Skeletal muscle tissue (tissue), 4 donors: ENCODE measurements around the gene COL28A1. TPM values are rescaled to one million over a fixed set of nuclear protein-coding genes. Genes with fewer than 3 reads are reported as not detected.
"Not testable (repeated sequence)": the region's sequence is repeated elsewhere in the genome, so short reads cannot be mapped to it uniquely, and the experiment has no call there.

Source experiments
- H3K27ac ChIP-seq: one replicate; pipeline ENCODE4 v1.7.0; 2013; ENCODE audit warnings: mild to moderate bottlenecking, low read depth, low read length, inconsistent platforms
- H3K27me3 ChIP-seq, 3 donors: one replicate each; pipeline ENCODE4 v1.7.0; 2013; ENCODE audit warnings: low read length in 3 of 3; ENCODE audit not compliant: control insufficient read depth in 3 of 3, insufficient read depth in 3 of 3
- H3K36me3 ChIP-seq, 3 donors: one replicate each; pipeline ENCODE4 v1.7.0; 2013; ENCODE audit warnings: low read length in 3 of 3; ENCODE audit not compliant: control insufficient read depth in 3 of 3, insufficient read depth in 3 of 3
- H3K4me1 ChIP-seq, 3 donors: one replicate each; pipeline ENCODE4 v1.7.0; 2013; ENCODE audit warnings: low read length in 3 of 3, mild to moderate bottlenecking in 3 of 3; ENCODE audit not compliant: control insufficient read depth in 3 of 3, insufficient read depth in 3 of 3
- H3K4me3 ChIP-seq, 3 donors: one replicate each; pipeline ENCODE4 v1.7.0; 2013; ENCODE audit warnings: low read length in 3 of 3
- H3K9ac ChIP-seq, 3 donors: one replicate each; pipeline ENCODE4 v1.7.0; 2013; ENCODE audit warnings: low read length in 3 of 3, mild to moderate bottlenecking in 3 of 3, moderate library complexity in 2 of 3, low read depth in 1 of 3
- H3K9me3 ChIP-seq, 3 donors: one replicate each; pipeline ENCODE4 v1.7.0; 2013; ENCODE audit warnings: low read length in 3 of 3; ENCODE audit not compliant: control insufficient read depth in 3 of 3
- total RNA-seq: library from RNA; depleted of rRNA; stranded (reverse); fragments of >200 nt; gene quantifications from one replicate; pipeline ENCODE4 v1.2.3, GENCODE V29; 2014
- donor health status: Osteomylitis.

Gene COL28A1
- total RNA-seq, 1 donor from 2014 or later: 2.1 TPM

DNA sequence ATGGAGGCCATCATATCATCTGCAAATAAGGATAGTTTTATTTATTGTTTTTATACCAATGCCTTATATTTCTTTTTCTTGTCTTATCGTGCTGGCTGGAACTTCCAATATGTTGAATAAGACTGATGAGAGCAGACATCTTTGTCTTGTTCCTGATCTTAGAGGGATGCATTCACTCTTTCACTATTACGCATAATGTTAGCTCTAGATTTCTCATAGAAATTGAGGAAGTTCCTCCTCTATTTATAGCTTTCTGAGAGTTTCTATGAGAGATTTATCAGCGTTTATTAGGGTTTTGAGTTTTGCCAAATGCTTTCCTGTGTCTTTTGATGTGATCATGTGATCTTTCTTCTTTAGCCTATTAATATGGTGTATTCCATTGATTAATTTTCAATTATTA is 49.3 kb downstream of the COL28A1 start:
- no peaks in the 10 kb centered on the region for H3K27me3 ChIP-seq
- H3K4me1 ChIP-seq: no peaks in the 10 kb centered on the region
- H3K9ac ChIP-seq: no peak overlapping the region
- no peak overlapping the region for H3K4me3 ChIP-seq
- H3K9me3 ChIP-seq: peaks cover 2 to 6% (median 3%) of the 10 kb centered on the region in 3 donors
- peaks cover 3 to 10% (median 4%) of the 10 kb centered on the region in 3 donors for H3K36me3 ChIP-seq
- H3K27ac ChIP-seq: no peak overlapping the region

DNA sequence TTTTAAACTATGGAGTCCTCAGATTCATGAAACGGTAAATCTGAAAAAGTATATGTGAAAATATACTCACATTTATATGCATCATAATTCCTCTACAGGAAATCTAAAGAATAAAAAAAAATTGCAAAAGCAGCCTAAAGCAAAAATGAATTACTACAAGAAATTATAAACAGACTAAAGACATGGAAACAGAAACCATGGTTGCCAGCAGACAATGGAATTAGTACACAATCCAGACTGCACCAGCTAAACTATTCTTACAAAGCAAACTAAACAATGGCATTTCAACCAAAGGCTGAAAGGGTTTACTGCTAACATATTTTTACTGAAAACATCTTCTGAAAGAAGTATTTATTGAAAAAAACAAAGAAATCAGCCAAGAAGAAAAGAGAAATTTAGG is 51.6 kb downstream of the COL28A1 start:
- Histone ChIP-seq H3K4me3 (no peak overlapping the region), H3K27ac (no peak overlapping the region), H3K9ac (no peak overlapping the region), H3K27me3 (no peaks in the 10 kb centered on the region), H3K36me3 (peaks cover 3 to 10% (median 4%) of the 10 kb centered on the region in 3 donors), H3K4me1 (no peaks in the 10 kb centered on the region), H3K9me3 (peaks cover 2 to 6% (median 3%) of the 10 kb centered on the region in 3 donors)

DNA sequence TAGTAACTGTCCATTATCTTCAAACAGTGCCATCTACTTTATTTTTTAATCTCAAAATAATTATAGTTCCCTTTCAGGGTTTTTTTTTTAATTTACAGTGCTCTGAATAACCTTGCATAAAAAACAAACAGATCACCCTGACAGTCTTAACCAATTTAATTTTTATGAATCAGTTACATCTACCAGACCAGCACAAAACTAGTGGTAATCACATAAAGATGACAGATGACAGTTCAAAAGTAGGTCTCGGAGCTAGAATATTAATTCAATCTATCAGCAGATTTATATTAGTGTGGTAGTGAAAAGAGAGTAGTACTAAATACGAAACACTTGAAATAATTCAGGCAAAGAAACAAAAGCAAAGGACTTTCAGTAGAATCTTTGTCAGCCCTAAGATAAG is 53.9 kb downstream of the COL28A1 start:
- H3K36me3 ChIP-seq: no peaks in the 10 kb centered on the region

DNA sequence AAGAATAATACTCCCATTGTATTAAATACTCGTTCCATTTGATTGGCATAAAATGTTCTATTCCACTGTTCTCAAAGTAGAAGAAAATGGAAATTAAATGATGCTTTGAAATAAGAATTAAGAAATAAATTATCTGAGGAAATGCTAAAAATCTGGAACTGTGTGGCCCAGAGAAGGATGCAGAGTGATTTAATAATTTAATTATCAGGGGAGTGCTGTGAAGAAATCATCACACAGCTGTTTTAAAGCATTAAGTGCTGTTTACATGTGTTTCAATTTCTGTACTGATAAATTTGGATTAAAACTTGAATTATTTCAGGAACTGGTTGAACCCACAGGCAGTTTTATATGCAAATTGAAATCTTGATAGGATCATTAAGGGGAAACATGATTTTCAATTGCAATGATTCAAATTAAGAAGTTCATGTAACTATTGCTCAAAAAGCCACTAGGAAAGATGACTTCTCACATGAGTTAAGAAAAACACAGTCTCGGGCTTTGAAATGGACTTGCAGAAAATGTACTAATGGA is 56.3 kb downstream of the COL28A1 start:
- H3K9me3 ChIP-seq: no peaks in the 10 kb centered on the region
- peaks cover 0 to 2% (median 0%) of the 10 kb centered on the region in 3 donors for H3K36me3 ChIP-seq
- H3K4me3 ChIP-seq: no peak overlapping the region
- H3K27ac ChIP-seq: no peak overlapping the region
- no peak overlapping the region for H3K9ac ChIP-seq
- H3K4me1 ChIP-seq: no peaks in the 10 kb centered on the region
- no peaks in the 10 kb centered on the region for H3K27me3 ChIP-seq

More for the DNA sequence above, 53.9 kb downstream of the COL28A1 start:
- no peak overlapping the region for H3K9ac ChIP-seq
- H3K4me1 ChIP-seq: no peaks in the 10 kb centered on the region
- H3K4me3 ChIP-seq: no peak overlapping the region
- H3K27ac ChIP-seq: no peak overlapping the region
- peaks cover 0 to 2% (median 0%) of the 10 kb centered on the region in 3 donors for H3K9me3 ChIP-seq
- H3K27me3 ChIP-seq: no peaks in the 10 kb centered on the region

DNA sequence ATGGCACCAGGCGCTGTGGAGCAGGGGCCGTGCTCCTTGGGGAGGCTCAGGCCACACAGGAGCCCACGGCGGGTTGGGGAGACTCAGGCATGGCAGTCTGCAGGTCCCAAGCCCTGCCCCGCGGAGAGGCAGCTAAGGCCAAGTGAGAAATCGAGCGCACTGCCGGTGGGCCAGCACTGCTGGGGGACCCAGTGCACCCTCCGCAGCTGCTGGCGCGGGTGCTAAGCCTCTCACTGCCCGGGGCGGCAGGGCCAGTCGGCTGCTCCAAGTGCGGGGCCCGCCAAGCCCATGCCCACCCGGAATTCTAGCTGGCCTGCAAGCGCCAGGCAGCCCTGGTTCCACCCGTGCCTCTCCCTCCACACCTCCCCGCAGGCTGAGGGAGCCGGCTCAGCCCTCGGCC is 57.1 kb downstream of the COL28A1 start:
- H3K9me3 ChIP-seq: no peaks in the 10 kb centered on the region
- peaks cover 0 to 5% (median 0%) of the 10 kb centered on the region in 3 donors for H3K36me3 ChIP-seq
- no peak overlapping the region for H3K4me3 ChIP-seq
- no peaks in the 10 kb centered on the region for H3K27me3 ChIP-seq
- H3K4me1 ChIP-seq: no peaks in the 10 kb centered on the region
- H3K9ac ChIP-seq: no peak overlapping the region
- H3K27ac ChIP-seq: no peak overlapping the region

DNA sequence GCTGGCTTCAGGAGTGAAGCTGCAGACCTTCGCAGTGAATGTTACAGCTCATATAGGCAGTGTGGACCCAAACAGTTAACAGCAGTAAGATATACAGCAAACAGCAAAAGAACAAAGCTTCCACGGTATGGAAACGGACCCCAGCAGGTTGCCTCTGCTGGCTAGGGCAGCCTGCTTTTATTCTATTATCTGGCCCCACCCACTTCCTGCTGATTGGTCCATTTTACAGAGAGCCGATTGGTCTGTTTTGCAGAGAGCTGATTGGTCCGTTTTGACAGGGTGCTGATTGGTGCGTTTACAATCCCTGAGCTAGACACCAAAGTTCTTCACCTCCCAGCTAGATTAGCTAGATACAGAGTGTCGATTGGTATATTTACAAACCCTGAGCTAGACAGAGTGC is 58.0 kb downstream of the COL28A1 start:
- not testable (repeated sequence) for H3K9me3 ChIP-seq, H3K4me1 ChIP-seq, H3K36me3 ChIP-seq, H3K9ac ChIP-seq, H3K27ac ChIP-seq, H3K27me3 ChIP-seq, H3K4me3 ChIP-seq

DNA sequence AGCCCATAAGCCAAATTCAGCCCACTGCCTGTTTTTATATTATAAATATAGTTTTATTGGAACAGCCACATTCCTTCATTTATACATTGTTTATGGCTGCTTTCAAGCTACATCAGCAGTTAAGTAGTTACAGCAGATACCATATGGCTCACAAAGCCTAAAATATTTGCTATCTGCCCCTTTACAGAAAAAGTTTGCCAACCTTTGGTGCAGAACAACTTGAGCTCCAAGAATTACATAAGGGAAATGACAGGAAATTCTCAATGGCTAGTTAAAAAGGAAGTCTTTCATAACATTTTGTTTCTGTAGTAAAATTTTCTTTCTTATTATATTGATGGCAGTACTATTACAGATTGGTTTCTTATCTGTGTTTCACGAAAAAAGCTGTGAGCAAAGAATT is 59.3 kb downstream of the COL28A1 start:
- H3K9me3 ChIP-seq: no peaks in the 10 kb centered on the region
- no peak overlapping the region for H3K27ac ChIP-seq
- H3K27me3 ChIP-seq: no peaks in the 10 kb centered on the region
- H3K4me1 ChIP-seq: no peaks in the 10 kb centered on the region
- H3K4me3 ChIP-seq: no peak overlapping the region
- no peak overlapping the region for H3K9ac ChIP-seq
- H3K36me3 ChIP-seq: peaks cover 0 to 5% (median 0%) of the 10 kb centered on the region in 3 donors

DNA sequence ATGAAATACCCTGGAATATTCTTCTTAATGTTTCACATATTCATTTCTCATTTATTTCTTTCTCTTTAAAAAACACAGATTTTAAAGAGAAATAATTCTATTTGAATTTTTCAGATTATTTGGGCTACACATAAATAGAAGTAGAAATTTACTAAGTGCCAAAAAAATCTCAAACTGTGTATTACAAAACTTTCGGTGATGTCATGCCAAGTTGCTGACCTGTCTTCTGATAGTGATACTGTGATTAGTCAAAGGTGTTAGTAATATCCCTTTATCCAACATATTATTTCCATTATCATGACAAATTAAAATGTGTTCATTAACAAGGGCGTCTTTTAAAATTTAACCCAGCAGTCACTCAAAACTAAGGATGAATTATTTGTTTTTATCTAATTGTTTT is 60.1 kb downstream of the COL28A1 start:
- Histone ChIP-seq H3K4me1 (no peaks in the 10 kb centered on the region), H3K9me3 (no peaks in the 10 kb centered on the region), H3K4me3 (no peak overlapping the region), H3K27ac (no peak overlapping the region), H3K27me3 (no peaks in the 10 kb centered on the region), H3K9ac (no peak overlapping the region), H3K36me3 (peaks cover 0 to 5% (median 0%) of the 10 kb centered on the region in 3 donors)

DNA sequence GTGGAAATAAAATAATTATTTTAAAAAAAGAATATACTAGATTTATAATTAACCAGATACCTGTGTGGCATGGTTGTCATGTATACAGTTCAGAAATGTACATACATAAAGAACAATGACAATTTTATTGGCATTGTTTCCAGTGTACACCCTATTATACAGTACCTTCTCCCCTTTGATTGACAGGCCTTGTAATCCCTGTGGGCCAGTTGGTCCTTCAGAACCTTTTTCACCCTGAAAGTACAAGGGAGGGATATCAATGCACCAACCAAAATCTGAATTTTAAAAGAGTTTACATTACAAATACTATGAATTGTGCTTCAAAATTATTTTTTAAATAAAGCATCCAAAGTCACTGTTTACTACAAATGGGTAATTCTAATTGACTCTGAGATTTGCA is 61.2 kb downstream of the COL28A1 start:
- H3K9me3 ChIP-seq: no peaks in the 10 kb centered on the region
- H3K9ac ChIP-seq: no peak overlapping the region
- no peak overlapping the region for H3K27ac ChIP-seq
- no peak overlapping the region for H3K4me3 ChIP-seq
- H3K36me3 ChIP-seq: peaks cover 0 to 5% (median 0%) of the 10 kb centered on the region in 3 donors
- no peaks in the 10 kb centered on the region for H3K27me3 ChIP-seq
- H3K4me1 ChIP-seq: no peaks in the 10 kb centered on the region

DNA sequence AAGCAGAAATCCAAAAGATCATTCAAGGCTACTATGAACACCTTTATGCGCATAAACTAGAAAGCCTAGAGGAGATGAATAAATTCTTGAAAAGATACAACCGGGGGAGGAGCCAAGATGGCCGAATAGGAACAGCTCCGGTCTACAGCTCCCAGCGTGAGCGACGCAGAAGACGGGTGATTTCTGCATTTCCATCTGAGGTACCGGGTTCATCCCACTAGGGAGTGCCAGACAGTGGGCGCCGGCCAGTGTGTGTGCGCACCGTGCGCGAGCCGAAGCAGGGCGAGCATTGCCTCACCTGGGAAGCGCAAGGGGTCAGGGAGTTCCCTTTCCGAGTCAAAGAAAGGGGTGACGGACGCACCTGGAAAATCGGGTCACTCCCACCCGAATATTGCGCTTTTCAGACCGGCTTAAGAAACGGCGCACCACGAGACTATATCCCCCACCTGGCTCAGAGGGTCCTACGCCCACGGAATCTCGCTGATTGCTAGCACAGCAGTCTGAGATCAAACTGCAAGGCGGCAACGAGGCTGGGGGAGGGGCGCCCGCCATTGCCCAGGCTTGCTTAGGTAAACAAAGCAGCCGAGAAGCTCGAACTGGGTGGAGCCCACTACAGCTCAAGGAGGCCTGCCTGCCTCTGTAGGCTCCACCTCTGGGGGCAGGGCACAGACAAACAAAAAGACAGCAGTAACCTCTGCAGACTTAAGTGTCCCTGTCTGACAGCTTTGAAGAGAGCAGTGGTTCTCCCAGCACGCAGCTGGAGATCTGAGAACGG is 70.5 kb downstream of the COL28A1 start:
- H3K27me3 ChIP-seq, H3K9me3 ChIP-seq, H3K36me3 ChIP-seq: not testable (repeated sequence)

More for the DNA sequence above, 70.5 kb downstream of the COL28A1 start:
- not testable (repeated sequence) for H3K9ac ChIP-seq, H3K27ac ChIP-seq, H3K4me3 ChIP-seq, H3K4me1 ChIP-seq
